KG1 (cell line): Measurements from ENCODE around the gene DDOST.

Source experiments
- DNase-seq: peaks from one replicate; lab custom pipeline; 2025; lab: John Stamatoyannopoulos, UW

DDOST gene

GRCh38 chr1:20660363-20660762 is 806 bp downstream of the DDOST start:
- DNase-seq: no peak

- DNase-seq: no peak
These were observed 2.8 kb downstream of the DDOST start for GRCh38 chr1:20658166-20658915.

GRCh38 chr1:20657024-20657423 is 4.1 kb downstream of the DDOST start:
- DNase-seq: no peak

- DNase-seq: no peak
These were observed 7.0 kb downstream of the DDOST start for GRCh38 chr1:20654104-20654690.

GRCh38 chr1:20652300-20652699 is 8.9 kb downstream of the DDOST start:
- no peak for DNase-seq

- no peak for DNase-seq
These were observed 12.2 kb downstream of the DDOST start for GRCh38 chr1:20648946-20649345.

GRCh38 chr1:20648438-20648837 is 12.7 kb downstream of the DDOST start:
- no peak for DNase-seq

- no peak for DNase-seq
These were observed 15.8 kb downstream of the DDOST start for GRCh38 chr1:20645414-20645813.

GRCh38 chr1:20644416-20644815 is 16.8 kb downstream of the DDOST start:
- no peak for DNase-seq

- no peak for DNase-seq
These were observed 18.1 kb downstream of the DDOST start for GRCh38 chr1:20643080-20643479.

- DNase-seq: no peak
These were observed 19.2 kb downstream of the DDOST start for GRCh38 chr1:20641975-20642374.

- DNase-seq: peak; percentile 13
These were observed 21.0 kb downstream of the DDOST start for GRCh38 chr1:20640183-20640597.

GRCh38 chr1:20636785-20637347 is 24.3 kb downstream of the DDOST start:
- DNase-seq: no peak

GRCh38 chr1:20634594-20635084 is 26.5 kb downstream of the DDOST start:
- peak; percentile 35 for DNase-seq

- DNase-seq: peak; percentile 35
These were observed 27.0 kb downstream of the DDOST start for GRCh38 chr1:20634065-20634593.

- peak; percentile 79 for DNase-seq
These were observed 27.7 kb downstream of the DDOST start, which contains the start of gene PINK1 for GRCh38 chr1:20633190-20634064. TSS of gene PINK1 (plus strand) at chr1:20633458. CDS start at chr1:20633549, 91 bp downstream.

- no peak for DNase-seq
These were observed 28.8 kb downstream of the DDOST start for GRCh38 chr1:20632386-20632785.

GRCh38 chr1:20630729-20631128 is 30.4 kb downstream of the DDOST start:
- DNase-seq: no peak

- DNase-seq: no peak
These were observed 34.6 kb downstream of the DDOST start for GRCh38 chr1:20626524-20626923.

- no peak for DNase-seq
These were observed 35.1 kb downstream of the DDOST start for GRCh38 chr1:20626098-20626427.

- no peak for DNase-seq
These were observed 35.7 kb downstream of the DDOST start for GRCh38 chr1:20625176-20626097.
